C4-2B (cell line): Measurements from ENCODE around the gene CCDC167.

Experiments
- H3K27ac ChIP-seq: fragments of 450-650 bp; 2 replicates; pipeline ENCODE4 v1.5.1; 2017
- ZFX ChIP-seq: fragments of 450-650 bp; IDR thresholded peaks from 2 replicates; pipeline ENCODE4 v1.6.1; 2017
- TF ChIP-seq, protein P1 (sequence below): fragments of 450-650 bp; conservative IDR thresholded peaks from 2 replicates; pipeline ENCODE4 v1.5.1; 2017; ENCODE audit warnings: mild to moderate bottlenecking

Gene CCDC167

DNA sequence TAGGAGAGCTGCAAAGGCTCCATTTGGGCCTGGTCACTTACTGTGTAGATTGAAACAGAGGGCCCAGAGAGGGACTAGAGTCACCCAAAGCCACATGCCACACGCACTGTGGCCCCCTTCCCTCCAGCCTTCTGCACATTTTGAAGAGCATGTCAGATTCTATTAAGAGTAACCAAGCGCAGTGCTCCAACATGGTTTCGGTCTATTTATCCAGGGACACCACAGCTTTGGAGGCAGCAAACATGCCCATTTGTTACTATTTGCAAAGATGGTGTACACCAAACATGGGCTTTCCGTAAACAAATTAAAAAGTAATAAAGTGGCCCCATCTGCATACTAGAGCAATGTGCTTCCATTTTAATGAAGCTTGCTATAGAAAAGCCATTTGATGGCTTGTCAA, 43.7 kb upstream of the CCDC167 start:
- no peak overlapping the region for H3K27ac ChIP-seq
- TF ChIP-seq ZFX, result no peak
- TF ChIP-seq, protein P1, sequence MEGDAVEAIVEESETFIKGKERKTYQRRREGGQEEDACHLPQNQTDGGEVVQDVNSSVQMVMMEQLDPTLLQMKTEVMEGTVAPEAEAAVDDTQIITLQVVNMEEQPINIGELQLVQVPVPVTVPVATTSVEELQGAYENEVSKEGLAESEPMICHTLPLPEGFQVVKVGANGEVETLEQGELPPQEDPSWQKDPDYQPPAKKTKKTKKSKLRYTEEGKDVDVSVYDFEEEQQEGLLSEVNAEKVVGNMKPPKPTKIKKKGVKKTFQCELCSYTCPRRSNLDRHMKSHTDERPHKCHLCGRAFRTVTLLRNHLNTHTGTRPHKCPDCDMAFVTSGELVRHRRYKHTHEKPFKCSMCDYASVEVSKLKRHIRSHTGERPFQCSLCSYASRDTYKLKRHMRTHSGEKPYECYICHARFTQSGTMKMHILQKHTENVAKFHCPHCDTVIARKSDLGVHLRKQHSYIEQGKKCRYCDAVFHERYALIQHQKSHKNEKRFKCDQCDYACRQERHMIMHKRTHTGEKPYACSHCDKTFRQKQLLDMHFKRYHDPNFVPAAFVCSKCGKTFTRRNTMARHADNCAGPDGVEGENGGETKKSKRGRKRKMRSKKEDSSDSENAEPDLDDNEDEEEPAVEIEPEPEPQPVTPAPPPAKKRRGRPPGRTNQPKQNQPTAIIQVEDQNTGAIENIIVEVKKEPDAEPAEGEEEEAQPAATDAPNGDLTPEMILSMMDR, result no peak

DNA sequence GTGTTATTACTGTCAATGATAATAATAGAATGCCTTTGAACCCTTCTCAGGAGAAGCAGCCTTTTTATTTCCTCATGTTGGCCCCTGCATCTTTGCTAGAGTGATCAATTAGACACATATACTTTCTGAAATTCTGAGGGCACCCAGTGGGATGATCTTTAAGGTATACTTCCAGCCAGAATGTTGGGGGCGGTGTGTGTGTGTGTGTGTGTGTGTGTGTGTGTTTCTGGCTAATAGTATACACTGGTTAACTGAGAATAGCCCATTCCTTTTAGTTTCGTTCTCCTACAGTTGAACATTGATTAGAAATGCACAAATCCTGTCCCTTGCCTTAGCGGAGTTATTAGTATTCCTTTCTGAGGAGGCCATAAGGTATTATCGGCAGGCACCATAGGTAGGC, 41.7 kb upstream of the CCDC167 start:
- TF ChIP-seq ZFX, result no peak
- TF ChIP-seq, protein P1, result no peak
- no peak overlapping the region for H3K27ac ChIP-seq

DNA sequence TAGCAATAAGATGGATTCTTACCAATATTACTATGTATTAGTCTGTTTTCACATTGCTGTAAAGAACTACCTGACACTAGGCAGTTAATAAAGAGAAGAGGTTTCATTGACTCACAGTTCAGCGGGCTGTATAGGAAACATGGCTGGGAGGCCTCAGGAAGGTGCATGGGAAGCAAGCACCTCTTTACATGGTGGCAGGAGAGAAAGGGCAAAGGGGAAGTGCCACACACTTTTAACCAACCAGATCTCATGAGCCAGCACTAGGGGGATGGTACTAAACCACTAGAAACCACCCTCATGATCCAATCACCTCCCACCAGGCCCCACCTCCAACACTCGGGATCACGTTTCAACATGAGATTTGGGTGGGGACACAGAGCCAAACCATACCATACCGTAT, 40.7 kb upstream of the CCDC167 start:
- TF ChIP-seq, protein P1, result no peak
- TF ChIP-seq ZFX, result no peak
- H3K27ac ChIP-seq, result no peak overlapping the region

DNA sequence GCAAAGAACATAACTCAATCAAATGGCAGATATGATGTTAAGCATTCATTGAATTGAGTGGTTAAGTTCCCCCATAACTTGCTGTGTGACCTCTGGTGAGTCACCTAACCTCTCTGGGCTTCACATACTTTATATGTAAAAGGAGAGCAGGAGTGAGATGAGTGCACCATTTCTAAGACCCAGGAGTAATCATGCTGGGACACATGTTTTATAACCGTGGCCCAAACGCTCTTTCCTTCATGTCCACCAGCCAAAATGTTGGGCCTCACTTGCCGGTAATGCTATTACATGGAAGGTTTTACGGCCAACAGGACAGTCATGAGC, 40.3 kb upstream of the CCDC167 start:
- TF ChIP-seq, protein P1, result no peak
- no peak for TF ChIP-seq ZFX
- no peak overlapping the region for H3K27ac ChIP-seq

DNA sequence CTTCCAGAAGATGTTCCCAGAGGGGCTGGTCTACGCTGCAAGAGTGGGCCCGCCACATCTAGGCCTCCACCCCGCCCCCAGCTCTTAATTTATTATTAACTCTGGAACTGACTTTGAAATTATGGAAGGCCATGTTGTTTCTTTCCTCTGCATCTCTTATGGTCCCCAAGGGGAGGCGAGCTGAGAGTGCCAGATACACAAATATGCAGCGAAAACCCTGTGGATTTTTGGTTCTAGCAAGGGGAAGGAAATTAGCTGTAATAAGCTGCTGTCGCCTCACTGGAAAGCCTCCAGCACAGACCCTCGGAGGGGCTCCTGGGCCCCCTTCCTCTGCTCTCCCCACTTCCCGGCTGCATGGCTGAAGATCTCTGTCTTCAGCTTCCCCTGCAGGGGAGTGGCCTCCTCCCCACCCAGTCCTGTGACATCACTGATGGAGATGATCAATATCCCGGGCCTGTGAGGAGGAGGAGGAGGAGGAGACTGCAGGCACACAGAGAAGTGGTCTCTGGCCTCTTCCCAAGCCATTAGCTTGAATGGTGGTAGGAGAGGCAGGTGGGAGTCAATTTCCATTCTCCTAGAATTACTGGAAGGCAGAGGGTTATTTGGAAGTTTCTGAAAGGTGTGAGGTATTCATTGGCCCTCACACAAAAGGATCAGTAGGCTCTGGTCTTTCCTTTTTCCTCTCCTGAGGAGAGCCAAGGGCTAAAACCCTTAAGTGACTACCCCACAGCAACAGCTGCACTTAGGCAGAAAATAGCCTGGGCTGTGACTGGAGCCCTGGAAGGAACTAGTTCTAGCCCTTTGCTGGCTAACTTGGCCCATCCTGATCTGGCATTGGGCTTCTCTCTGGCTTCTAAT, 39.7 kb upstream of the CCDC167 start:
- H3K27ac ChIP-seq, result no peak overlapping the region
- TF ChIP-seq, protein P1, result no peak
- TF ChIP-seq ZFX, result no peak

DNA sequence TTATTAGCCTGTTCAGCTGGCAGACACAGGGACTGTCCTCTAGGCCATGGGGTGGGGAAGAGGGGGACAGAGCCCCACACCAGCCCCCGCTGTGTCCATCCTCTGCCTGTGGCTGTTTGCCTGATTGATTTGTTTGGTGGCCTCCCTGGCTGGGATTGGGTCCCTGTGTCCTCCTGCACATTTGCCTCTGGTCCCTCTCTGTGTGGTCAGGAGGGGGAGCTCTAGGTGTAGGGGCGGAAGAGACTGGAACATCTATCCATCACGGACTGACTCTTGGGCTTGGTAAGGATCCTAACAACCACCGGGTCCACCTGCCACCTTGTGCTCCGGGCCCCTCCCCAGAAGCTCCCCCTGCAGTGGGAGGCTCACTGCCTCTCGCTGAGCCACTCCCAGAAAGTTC, 38.4 kb upstream of the CCDC167 start:
- no peak overlapping the region for H3K27ac ChIP-seq
- TF ChIP-seq, protein P1, result no peak; the same call in 1 of the 2 replicates
- TF ChIP-seq ZFX, result no peak

DNA sequence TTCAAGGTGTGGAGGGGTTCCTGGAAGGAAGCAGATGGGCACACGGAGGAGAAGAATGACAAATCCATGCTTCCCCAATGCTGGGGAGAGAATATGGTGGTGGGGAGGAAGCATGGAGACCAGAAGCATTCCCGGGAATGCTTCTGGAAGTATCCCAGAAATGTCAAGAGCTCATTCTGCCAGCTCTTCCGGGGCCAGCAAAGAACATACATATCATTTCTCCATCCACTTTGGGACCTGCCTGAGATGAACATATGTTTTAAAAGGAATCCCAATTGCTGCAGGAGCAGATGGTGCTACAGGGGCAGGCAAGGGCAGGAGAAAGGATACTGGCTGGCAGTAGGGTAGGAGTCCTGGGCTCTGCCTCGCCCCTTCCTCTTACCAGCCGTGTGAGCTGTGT, 37.9 kb upstream of the CCDC167 start:
- TF ChIP-seq, protein P1, result no peak
- TF ChIP-seq ZFX, result no peak
- no peak overlapping the region for H3K27ac ChIP-seq
